Liver (tissue), 9 donors: ENCODE measurements around the gene MIEF1. TPM values are rescaled to one million over a fixed set of nuclear protein-coding genes. Genes with fewer than 3 reads are reported as not detected.

Experiments used
- DNase-seq: peaks from one replicate; pipeline ENCODE4 v3.0.0-alpha.2; 2017; ENCODE audit warnings: low spot score
- H3K27ac ChIP-seq, 2 donors: one replicate each; pipeline ENCODE4 v1.7.0; 2013; ENCODE audit warnings: inconsistent platforms in 2 of 2, low read length in 2 of 2, control low read depth in 1 of 2, low read depth in 1 of 2, mild to moderate bottlenecking in 1 of 2
- H3K27me3 ChIP-seq, 4 donors: one replicate each; pipeline versions ENCODE4 v1.6.1 to v1.7.0; 2013; ENCODE audit warnings: low read length in 3 of 4, inconsistent platforms in 1 of 4, mild to moderate bottlenecking in 1 of 4, moderate library complexity in 1 of 4; ENCODE audit not compliant: control insufficient read depth in 4 of 4, insufficient read depth in 4 of 4
- H3K36me3 ChIP-seq, 4 donors: one replicate each; pipeline versions ENCODE4 v1.6.1 to v1.7.0; 2013; ENCODE audit warnings: low read length in 3 of 4, mild to moderate bottlenecking in 3 of 4, low read depth in 1 of 4, moderate library complexity in 1 of 4; ENCODE audit not compliant: control insufficient read depth in 4 of 4, insufficient read depth in 3 of 4
- H3K4me1 ChIP-seq, 4 donors: one replicate each; pipeline versions ENCODE4 v1.6.1 to v1.7.0; 2013; ENCODE audit warnings: low read length in 3 of 4, mild to moderate bottlenecking in 3 of 4, moderate library complexity in 1 of 4; ENCODE audit not compliant: control insufficient read depth in 4 of 4, insufficient read depth in 4 of 4
- H3K4me3 ChIP-seq, 3 donors: one replicate each; pipeline versions ENCODE4 v1.6.1 to v1.7.0; 2013; ENCODE audit warnings: low read length in 3 of 3, control low read depth in 1 of 3, low read depth in 1 of 3, mild to moderate bottlenecking in 1 of 3
- H3K9ac ChIP-seq, 2 donors: one replicate each; pipeline ENCODE4 v1.7.0; 2013; ENCODE audit warnings: low read length in 2 of 2, mild to moderate bottlenecking in 2 of 2, moderate library complexity in 2 of 2, control low read depth in 1 of 2, low read depth in 1 of 2
- H3K9me3 ChIP-seq, 4 donors: one replicate each; pipeline versions ENCODE4 v1.6.1 to v1.7.0; 2013; ENCODE audit warnings: low read length in 3 of 4; ENCODE audit not compliant: control insufficient read depth in 4 of 4
- EGR1 ChIP-seq, 2 donors: IDR thresholded peaks; 2 replicates each; pipeline ENCODE4 v1.6.1; 2016 to 2018; ENCODE audit warnings: antibody characterized with exemption in 2 of 2, low read depth in 2 of 2
- FOXA1 ChIP-seq: IDR thresholded peaks from 2 replicates; pipeline ENCODE4 v1.6.1; 2016; ENCODE audit warnings: antibody characterized with exemption
- FOXA2 ChIP-seq: IDR thresholded peaks from 2 replicates; pipeline ENCODE4 v1.6.1; 2016; ENCODE audit warnings: antibody characterized with exemption
- GABPA ChIP-seq, 2 donors: IDR thresholded peaks in 1 of 2; conservative IDR thresholded peaks in 1 of 2; 2 replicates each; pipeline ENCODE4 v1.6.1; 2016; ENCODE audit warnings: antibody characterized with exemption in 2 of 2, mild to moderate bottlenecking in 1 of 2, moderate library complexity in 1 of 2
- HNF4A ChIP-seq, 2 donors: conservative IDR thresholded peaks; 2 replicates each; pipeline ENCODE4 v1.6.1; 2016; ENCODE audit warnings: antibody characterized with exemption in 2 of 2, mild to moderate bottlenecking in 2 of 2
- HNF4G ChIP-seq: IDR thresholded peaks from 2 replicates; pipeline ENCODE4 v1.6.1; 2016; ENCODE audit warnings: antibody characterized with exemption
- JUND ChIP-seq, 2 donors: IDR thresholded peaks; 2 replicates each; pipeline ENCODE4 v1.6.1; 2016; ENCODE audit warnings: antibody characterized with exemption in 2 of 2
- NR2F2 ChIP-seq: IDR thresholded peaks from 2 replicates; pipeline ENCODE4 v1.6.1; 2016; ENCODE audit warnings: antibody characterized with exemption
- RAD21 ChIP-seq, 2 donors: IDR thresholded peaks; 2 replicates each; pipeline ENCODE4 v1.6.1; 2016; ENCODE audit warnings: antibody characterized with exemption in 2 of 2, mild to moderate bottlenecking in 2 of 2
- RXRA ChIP-seq, 2 donors: IDR thresholded peaks; 2 replicates each; pipeline ENCODE4 v1.6.1; 2017 to 2018; ENCODE audit warnings: antibody characterized with exemption in 2 of 2, mild to moderate bottlenecking in 1 of 2
- SP1 ChIP-seq: IDR thresholded peaks from 2 replicates; pipeline ENCODE4 v1.6.1; 2018; ENCODE audit warnings: antibody characterized with exemption, mild to moderate bottlenecking
- TAF1 ChIP-seq: conservative IDR thresholded peaks from 2 replicates; pipeline ENCODE4 v1.6.1; 2016; ENCODE audit warnings: antibody characterized with exemption, mild to moderate bottlenecking
- YY1 ChIP-seq: IDR thresholded peaks from 2 replicates; pipeline ENCODE4 v1.6.1; 2016; ENCODE audit warnings: antibody characterized with exemption, mild to moderate bottlenecking
- ZBTB33 ChIP-seq: IDR thresholded peaks from 2 replicates; pipeline ENCODE4 v1.6.1; 2016; ENCODE audit warnings: antibody characterized with exemption
- WGBS: extraction: QIAGEN DNeasy Blood & Tissue Kit; methylation state at CpG from one replicate; pipeline ENCODE4 v1.1.7; 2013; 5-methylcytosine and 5-hydroxymethylcytosine counted together
- polyA plus RNA-seq, 2 donors: library from polyadenylated mRNA; stranded (reverse) in 1 of 2; unstranded in 1 of 2; fragments of 200-250 nt in 1 of 2; fragments of >200 nt in 1 of 2; fragmentation: Nextera tagmentation in 1 of 2; extraction: Ambion mirVana in 1 of 2; gene quantifications; one replicate each; pipeline versions ENCODE4 v1.2.1 to v1.2.3, GENCODE V29; 2013 to 2015
- total RNA-seq, 2 donors: library from RNA; depleted of rRNA; stranded (reverse); fragments of >200 nt; gene quantifications; one replicate each; pipeline ENCODE4 v1.2.3, GENCODE V29; 2014
- TF ChIP-seq, protein P1 (sequence below): IDR thresholded peaks from 2 replicates; pipeline ENCODE4 v1.6.1; 2016; ENCODE audit warnings: antibody characterized with exemption
- TF ChIP-seq, protein P2 (sequence below): fragments of 150-350 bp; IDR thresholded peaks from 2 replicates; pipeline ENCODE4 v1.5.1; 2017; ENCODE audit warnings: improper control_type of control experiment, low read depth, low read length; ENCODE audit not compliant: missing input control
- TF ChIP-seq, protein P3 (sequence below): IDR thresholded peaks from 2 replicates; pipeline ENCODE4 v1.6.1; 2016; ENCODE audit warnings: antibody characterized with exemption
- TF ChIP-seq, protein P4 (sequence below): IDR thresholded peaks from 2 replicates; pipeline ENCODE4 v1.6.1; 2016; ENCODE audit warnings: antibody characterized with exemption, mild to moderate bottlenecking
- donor health status: healthy.
- donor health status: healthy.
- donor health status: healthy.
- donor health status: healthy.
- donor health status: healthy.

MIEF1 gene
- total and polyA plus RNA-seq, 4 donors: 12.9 to 31.1 (median 20.7) TPM

DNA sequence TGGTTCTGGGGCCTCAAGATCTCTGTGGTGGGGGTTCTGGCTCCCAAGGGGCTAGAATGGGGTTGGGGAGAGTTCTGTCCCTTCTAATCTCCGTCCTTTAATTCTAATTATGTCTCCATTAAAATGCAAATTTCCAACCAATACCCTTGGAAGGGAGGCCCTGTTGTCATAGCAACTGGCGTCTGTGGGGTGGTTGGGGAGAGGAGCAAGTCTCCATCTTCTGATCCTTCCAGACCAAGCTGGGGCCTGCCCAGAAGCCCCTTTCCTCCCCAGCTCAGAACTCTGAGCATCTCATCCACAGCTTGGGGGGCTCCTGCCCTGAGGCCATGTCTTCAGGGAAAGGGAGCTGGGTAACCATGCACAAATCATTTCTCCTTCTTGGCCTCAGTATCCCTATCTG is 35.9 kb downstream of the MIEF1 start:
- no peak overlapping the region for H3K27ac ChIP-seq
- WGBS: 62% methylated on average over 2 of the region's 2 CpGs
- TF ChIP-seq RAD21 (IDR thresholded peaks at IDR 0.05) (no peak), GABPA (IDR thresholded peaks at IDR 0.05 in 1 of 2, conservative IDR thresholded peaks at IDR 0.05 in 1 of 2) (no peak), FOXA1 (no peak), SP1 (no peak), HNF4A (conservative IDR thresholded peaks at IDR 0.05) (no peak), YY1 (no peak), ZBTB33 (no peak), HNF4G (no peak), RXRA (IDR thresholded peaks at IDR 0.05) (no peak), TAF1 (no peak), JUND (IDR thresholded peaks at IDR 0.05) (no peak), EGR1 (IDR thresholded peaks at IDR 0.05; ENCODE audit: low read depth in 2 of 2) (no peak), NR2F2 (no peak), FOXA2 (no peak)
- TF ChIP-seq, protein P1, sequence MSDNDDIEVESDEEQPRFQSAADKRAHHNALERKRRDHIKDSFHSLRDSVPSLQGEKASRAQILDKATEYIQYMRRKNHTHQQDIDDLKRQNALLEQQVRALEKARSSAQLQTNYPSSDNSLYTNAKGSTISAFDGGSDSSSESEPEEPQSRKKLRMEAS: no peak
- TF ChIP-seq, protein P2, sequence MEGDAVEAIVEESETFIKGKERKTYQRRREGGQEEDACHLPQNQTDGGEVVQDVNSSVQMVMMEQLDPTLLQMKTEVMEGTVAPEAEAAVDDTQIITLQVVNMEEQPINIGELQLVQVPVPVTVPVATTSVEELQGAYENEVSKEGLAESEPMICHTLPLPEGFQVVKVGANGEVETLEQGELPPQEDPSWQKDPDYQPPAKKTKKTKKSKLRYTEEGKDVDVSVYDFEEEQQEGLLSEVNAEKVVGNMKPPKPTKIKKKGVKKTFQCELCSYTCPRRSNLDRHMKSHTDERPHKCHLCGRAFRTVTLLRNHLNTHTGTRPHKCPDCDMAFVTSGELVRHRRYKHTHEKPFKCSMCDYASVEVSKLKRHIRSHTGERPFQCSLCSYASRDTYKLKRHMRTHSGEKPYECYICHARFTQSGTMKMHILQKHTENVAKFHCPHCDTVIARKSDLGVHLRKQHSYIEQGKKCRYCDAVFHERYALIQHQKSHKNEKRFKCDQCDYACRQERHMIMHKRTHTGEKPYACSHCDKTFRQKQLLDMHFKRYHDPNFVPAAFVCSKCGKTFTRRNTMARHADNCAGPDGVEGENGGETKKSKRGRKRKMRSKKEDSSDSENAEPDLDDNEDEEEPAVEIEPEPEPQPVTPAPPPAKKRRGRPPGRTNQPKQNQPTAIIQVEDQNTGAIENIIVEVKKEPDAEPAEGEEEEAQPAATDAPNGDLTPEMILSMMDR: no peak
- TF ChIP-seq, protein P3, sequence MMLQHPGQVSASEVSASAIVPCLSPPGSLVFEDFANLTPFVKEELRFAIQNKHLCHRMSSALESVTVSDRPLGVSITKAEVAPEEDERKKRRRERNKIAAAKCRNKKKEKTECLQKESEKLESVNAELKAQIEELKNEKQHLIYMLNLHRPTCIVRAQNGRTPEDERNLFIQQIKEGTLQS: no peak
- TF ChIP-seq, protein P4, sequence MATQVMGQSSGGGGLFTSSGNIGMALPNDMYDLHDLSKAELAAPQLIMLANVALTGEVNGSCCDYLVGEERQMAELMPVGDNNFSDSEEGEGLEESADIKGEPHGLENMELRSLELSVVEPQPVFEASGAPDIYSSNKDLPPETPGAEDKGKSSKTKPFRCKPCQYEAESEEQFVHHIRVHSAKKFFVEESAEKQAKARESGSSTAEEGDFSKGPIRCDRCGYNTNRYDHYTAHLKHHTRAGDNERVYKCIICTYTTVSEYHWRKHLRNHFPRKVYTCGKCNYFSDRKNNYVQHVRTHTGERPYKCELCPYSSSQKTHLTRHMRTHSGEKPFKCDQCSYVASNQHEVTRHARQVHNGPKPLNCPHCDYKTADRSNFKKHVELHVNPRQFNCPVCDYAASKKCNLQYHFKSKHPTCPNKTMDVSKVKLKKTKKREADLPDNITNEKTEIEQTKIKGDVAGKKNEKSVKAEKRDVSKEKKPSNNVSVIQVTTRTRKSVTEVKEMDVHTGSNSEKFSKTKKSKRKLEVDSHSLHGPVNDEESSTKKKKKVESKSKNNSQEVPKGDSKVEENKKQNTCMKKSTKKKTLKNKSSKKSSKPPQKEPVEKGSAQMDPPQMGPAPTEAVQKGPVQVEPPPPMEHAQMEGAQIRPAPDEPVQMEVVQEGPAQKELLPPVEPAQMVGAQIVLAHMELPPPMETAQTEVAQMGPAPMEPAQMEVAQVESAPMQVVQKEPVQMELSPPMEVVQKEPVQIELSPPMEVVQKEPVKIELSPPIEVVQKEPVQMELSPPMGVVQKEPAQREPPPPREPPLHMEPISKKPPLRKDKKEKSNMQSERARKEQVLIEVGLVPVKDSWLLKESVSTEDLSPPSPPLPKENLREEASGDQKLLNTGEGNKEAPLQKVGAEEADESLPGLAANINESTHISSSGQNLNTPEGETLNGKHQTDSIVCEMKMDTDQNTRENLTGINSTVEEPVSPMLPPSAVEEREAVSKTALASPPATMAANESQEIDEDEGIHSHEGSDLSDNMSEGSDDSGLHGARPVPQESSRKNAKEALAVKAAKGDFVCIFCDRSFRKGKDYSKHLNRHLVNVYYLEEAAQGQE: no peak
- no peaks in the 10 kb centered on the region for H3K36me3 ChIP-seq
- no peak overlapping the region for H3K4me3 ChIP-seq
- H3K4me1 ChIP-seq: peaks cover 0 to 8% (median 5%) of the 10 kb centered on the region in 4 donors
- no peaks in the 10 kb centered on the region for H3K27me3 ChIP-seq
- no peaks in the 10 kb centered on the region for H3K9me3 ChIP-seq
- no peak for DNase-seq
- no peak overlapping the region for H3K9ac ChIP-seq
